Loucy (cell line): ENCODE data around the gene TMEM179.

Source experiments
- EZH2phosphoT487 ChIP-seq: fragments of 200-600 bp; IDR thresholded peaks from 2 replicates; pipeline ENCODE4 v1.6.1; 2018; ENCODE audit warnings: antibody characterized with exemption, mild to moderate bottlenecking, moderate library complexity, borderline replicate concordance
- TF ChIP-seq, protein P1 (sequence below): fragments of 200-600 bp; sonication (generic); conservative IDR thresholded peaks from 2 replicates; pipeline ENCODE4 v1.5.1; 2014; ENCODE audit warnings: mild to moderate bottlenecking, antibody characterized with exemption, low read length

DNA sequence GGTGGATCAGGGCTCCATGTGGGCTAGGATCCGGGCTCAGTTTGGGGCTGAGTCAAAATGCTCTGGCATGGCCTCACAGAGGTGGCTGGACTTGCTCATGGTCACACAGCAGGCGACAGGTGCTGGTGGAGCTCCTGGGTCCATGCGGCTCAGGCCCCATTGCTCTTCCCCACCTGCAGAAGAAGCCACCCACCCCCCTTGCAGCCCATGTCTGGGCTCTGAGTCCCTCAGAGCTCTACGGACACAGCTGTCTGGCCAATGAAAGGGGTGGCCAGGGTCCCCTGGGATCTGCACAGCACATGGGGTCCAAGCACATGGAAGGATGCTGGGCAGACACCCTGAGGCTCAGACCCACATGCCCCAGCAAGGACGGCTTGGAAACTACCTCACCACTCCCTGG lies 42.0 kb downstream of the TMEM179 start:
- TF ChIP-seq, protein P1, sequence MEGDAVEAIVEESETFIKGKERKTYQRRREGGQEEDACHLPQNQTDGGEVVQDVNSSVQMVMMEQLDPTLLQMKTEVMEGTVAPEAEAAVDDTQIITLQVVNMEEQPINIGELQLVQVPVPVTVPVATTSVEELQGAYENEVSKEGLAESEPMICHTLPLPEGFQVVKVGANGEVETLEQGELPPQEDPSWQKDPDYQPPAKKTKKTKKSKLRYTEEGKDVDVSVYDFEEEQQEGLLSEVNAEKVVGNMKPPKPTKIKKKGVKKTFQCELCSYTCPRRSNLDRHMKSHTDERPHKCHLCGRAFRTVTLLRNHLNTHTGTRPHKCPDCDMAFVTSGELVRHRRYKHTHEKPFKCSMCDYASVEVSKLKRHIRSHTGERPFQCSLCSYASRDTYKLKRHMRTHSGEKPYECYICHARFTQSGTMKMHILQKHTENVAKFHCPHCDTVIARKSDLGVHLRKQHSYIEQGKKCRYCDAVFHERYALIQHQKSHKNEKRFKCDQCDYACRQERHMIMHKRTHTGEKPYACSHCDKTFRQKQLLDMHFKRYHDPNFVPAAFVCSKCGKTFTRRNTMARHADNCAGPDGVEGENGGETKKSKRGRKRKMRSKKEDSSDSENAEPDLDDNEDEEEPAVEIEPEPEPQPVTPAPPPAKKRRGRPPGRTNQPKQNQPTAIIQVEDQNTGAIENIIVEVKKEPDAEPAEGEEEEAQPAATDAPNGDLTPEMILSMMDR: no peak
- no peak for TF ChIP-seq EZH2phosphoT487
